ACHN (cell line): Measurements from ENCODE around the gene CAP2.

Experiments
- DNase-seq: peaks from one replicate; pipeline ENCODE4 v3.0.0-alpha.2; 2015
- in situ Hi-C: cut with HindIII; loops from 2 replicates; pipeline ENCODE4 v1.10.0; 2017; ENCODE audit warnings: low sequenced_read_pairs, low pct_ligation_motif_present, low pct_unique_long_range_greater_than_20kb

CAP2 gene

GRCh38 chr6:17392978-17393891, at the start of gene CAP2:
Gene CAP2 (plus strand): TSS chr6:17393595. CDS start chr6:17421556, 27,961 bp downstream.
- in situ Hi-C loops, result no loop called here
- peak; percentile 79 for DNase-seq

- in situ Hi-C loops, result no loop called here
- DNase-seq, result no peak
These were observed 46.4 kb upstream of the CAP2 start for GRCh38 chr6:17347012-17347411.

- DNase-seq, result no peak
- in situ Hi-C loops, result no loop called here
These were observed 44.0 kb upstream of the CAP2 start for GRCh38 chr6:17349427-17349826.

GRCh38 chr6:17352302-17352701, 41.1 kb upstream of the CAP2 start:
- no peak for DNase-seq
- in situ Hi-C loops, result no loop called here

- in situ Hi-C loops, result no loop called here
- no peak for DNase-seq
These were observed 39.8 kb upstream of the CAP2 start for GRCh38 chr6:17353440-17354175.

GRCh38 chr6:17354700-17355403, 38.5 kb upstream of the CAP2 start:
- peak; percentile 52 for DNase-seq
- in situ Hi-C loops, result no loop called here

GRCh38 chr6:17355404-17355774, 38.0 kb upstream of the CAP2 start:
- in situ Hi-C loops, result no loop called here
- no peak for DNase-seq

- DNase-seq, result no peak
- in situ Hi-C loops, result no loop called here
These were observed 34.9 kb upstream of the CAP2 start for GRCh38 chr6:17358515-17358914.

- in situ Hi-C loops, result no loop called here
- no peak for DNase-seq
These were observed 32.8 kb upstream of the CAP2 start for GRCh38 chr6:17360564-17360963.

- in situ Hi-C loops, result no loop called here
- DNase-seq, result no peak
These were observed 32.4 kb upstream of the CAP2 start for GRCh38 chr6:17361013-17361412.

GRCh38 chr6:17365961-17366360, 27.4 kb upstream of the CAP2 start:
- DNase-seq, result no peak
- in situ Hi-C loops, result no loop called here

GRCh38 chr6:17367868-17368267, 25.5 kb upstream of the CAP2 start:
- no peak for DNase-seq
- in situ Hi-C loops, result no loop called here

- in situ Hi-C loops, result no loop called here
These were observed 11.8 kb upstream of the CAP2 start for GRCh38 chr6:17381424-17382147.

GRCh38 chr6:17385660-17386059, 7.7 kb upstream of the CAP2 start:
- in situ Hi-C loops, result no loop called here
- DNase-seq, result no peak

More at GRCh38 chr6:17381424-17382147, 11.8 kb upstream of the CAP2 start:
- DNase-seq, result no peak

GRCh38 chr6:17388365-17388764, 5.0 kb upstream of the CAP2 start:
- no peak for DNase-seq
- in situ Hi-C loops, result no loop called here

- DNase-seq, result no peak
These were observed 4.0 kb upstream of the CAP2 start for GRCh38 chr6:17389274-17389847.

GRCh38 chr6:17390276-17390675, 3.1 kb upstream of the CAP2 start:
- DNase-seq, result no peak
- in situ Hi-C loops, result no loop called here

More at GRCh38 chr6:17389274-17389847, 4.0 kb upstream of the CAP2 start:
- in situ Hi-C loops, result no loop called here

GRCh38 chr6:17391976-17392375, 1.4 kb upstream of the CAP2 start:
- in situ Hi-C loops, result no loop called here
- no peak for DNase-seq
